ENCODE measurements around the gene TNS2.

- TF ChIP-seq CTCF (conservative IDR thresholded peaks at IDR 0.05 in 1 of 2, IDR thresholded peaks at IDR 0.05 in 1 of 2; ENCODE audit: extremely low read depth in 1 of 2, insufficient read depth in 1 of 2, low read depth in 1 of 2, low read length in 2 of 2) (peak; percentile 88 to 95), EZH2 (IDR thresholded peaks at IDR 0.05; ENCODE audit: borderline replicate concordance, low read length) (no peak)
Observed at GRCh38 chr12:53099071-53099882, 49.4 kb downstream of the TNS2 start.

Data from mammary epithelial cell (primary cell).